ENCODE results near the gene LOXL4.

Gene LOXL4

GRCh38 chr10:98267894-98268693, at the start of gene LOXL4:
Gene LOXL4, minus strand, starts transcription at chr10:98268194. Its CDS starts 5,175 bp downstream, at chr10:98263019.
- DNase-seq: no peak

GRCh38 chr10:98316661-98317060, 48.7 kb upstream of the LOXL4 start:
- DNase-seq: no peak

GRCh38 chr10:98316170-98316569, 48.2 kb upstream of the LOXL4 start:
- no peak for DNase-seq

- DNase-seq: no peak
These were observed 46.7 kb upstream of the LOXL4 start for GRCh38 chr10:98314532-98315284.

GRCh38 chr10:98313598-98313997, 45.6 kb upstream of the LOXL4 start:
- no peak for DNase-seq

GRCh38 chr10:98312822-98313221, 44.8 kb upstream of the LOXL4 start:
- no peak for DNase-seq

- DNase-seq: no peak
These were observed 44.4 kb upstream of the LOXL4 start for GRCh38 chr10:98312349-98312748.

GRCh38 chr10:98310701-98311100, 42.7 kb upstream of the LOXL4 start:
- no peak for DNase-seq

GRCh38 chr10:98309366-98310355, 41.7 kb upstream of the LOXL4 start:
- no peak for DNase-seq

GRCh38 chr10:98308669-98309365, 40.8 kb upstream of the LOXL4 start:
- no peak for DNase-seq

GRCh38 chr10:98307916-98308541, 40.0 kb upstream of the LOXL4 start:
- DNase-seq: no peak

- no peak for DNase-seq
These were observed 38.5 kb upstream of the LOXL4 start for GRCh38 chr10:98306501-98306900.

- DNase-seq: no peak
These were observed 35.6 kb upstream of the LOXL4 start for GRCh38 chr10:98303569-98303968.

- DNase-seq: no peak
These were observed 34.9 kb upstream of the LOXL4 start for GRCh38 chr10:98302741-98303365.

GRCh38 chr10:98301664-98302319, 33.8 kb upstream of the LOXL4 start:
- DNase-seq: no peak

- no peak for DNase-seq
These were observed 32.7 kb upstream of the LOXL4 start for GRCh38 chr10:98300526-98301229.

- no peak for DNase-seq
These were observed 31.3 kb upstream of the LOXL4 start for GRCh38 chr10:98299341-98299740.

- DNase-seq: no peak
These were observed 28.5 kb upstream of the LOXL4 start for GRCh38 chr10:98296524-98296923.

- no peak for DNase-seq
These were observed 27.9 kb upstream of the LOXL4 start for GRCh38 chr10:98295907-98296306.

GRCh38 chr10:98295401-98295811, 27.4 kb upstream of the LOXL4 start:
- no peak for DNase-seq
